Heart left ventricle (tissue), 16 donors: ENCODE results near the gene LMAN2L. TPM values are rescaled to one million over a fixed set of nuclear protein-coding genes. Genes with fewer than 3 reads are reported as not detected.

Experiments
- ATAC-seq, 4 donors: fragments of 200-7000 bp; cut with Tn5 transposase; one replicate each; pipeline ENCODE4 v1.9.1; 2020 to 2022; ENCODE audit warnings: moderate library complexity in 4 of 4, mild to moderate bottlenecking in 3 of 4, moderate number of reproducible peaks in 1 of 4
- DNase-seq, 5 donors: peaks; one replicate each; pipeline ENCODE4 v3.0.0-alpha.2; 2020
- H3K27ac ChIP-seq, 12 donors: fragments of 200-600 bp; sonication (generic) in 4 of 12; one replicate each; pipeline versions ENCODE4 v1.5.0 to v1.8.0; 2016 to 2022; ENCODE audit warnings: mild to moderate bottlenecking in 2 of 12
- H3K27me3 ChIP-seq, 9 donors: fragments of 200-600 bp; sonication (generic) in 2 of 9; one replicate each; pipeline versions ENCODE4 v1.5.1 to v1.8.0; 2016 to 2022; ENCODE audit warnings: mild to moderate bottlenecking in 3 of 9
- H3K36me3 ChIP-seq, 9 donors: fragments of 200-600 bp; sonication (generic) in 2 of 9; one replicate each; pipeline versions ENCODE4 v1.5.0 to v1.8.0; 2018 to 2022; ENCODE audit warnings: mild to moderate bottlenecking in 2 of 9
- H3K4me1 ChIP-seq, 12 donors: fragments of 200-600 bp; sonication (generic) in 4 of 12; one replicate each; pipeline versions ENCODE4 v1.5.0 to v1.8.0; 2016 to 2022; ENCODE audit warnings: mild to moderate bottlenecking in 3 of 12
- H3K4me3 ChIP-seq, 12 donors: fragments of 200-600 bp; sonication (generic) in 4 of 12; one replicate each; pipeline versions ENCODE4 v1.5.0 to v1.8.0; 2017 to 2022; ENCODE audit warnings: mild to moderate bottlenecking in 9 of 12, moderate library complexity in 4 of 12
- H3K9me3 ChIP-seq, 12 donors: fragments of 200-600 bp; sonication (generic) in 4 of 12; one replicate each; pipeline versions ENCODE4 v1.5.0 to v1.8.0; 2016 to 2022; ENCODE audit warnings: mild to moderate bottlenecking in 1 of 12
- CTCF ChIP-seq, 12 donors: fragments of 200-600 bp; sonication (generic) in 4 of 12; IDR thresholded peaks; one replicate each; pipeline versions ENCODE4 v1.5.0 to v1.8.0; 2018 to 2022; ENCODE audit warnings: antibody characterized with exemption in 12 of 12, mild to moderate bottlenecking in 5 of 12
- POLR2A ChIP-seq, 2 donors: fragments of 450-650 bp; IDR thresholded peaks; one replicate each; pipeline ENCODE4 v1.6.1; 2017; ENCODE audit warnings: antibody characterized with exemption in 2 of 2, mild to moderate bottlenecking in 2 of 2, moderate library complexity in 2 of 2
- WGBS, 4 donors: extraction: QIAGEN DNeasy Blood & Tissue Kit in 2 of 4; methylation state at CpG; one replicate each; pipeline versions ENCODE4 v1.1.5 to v1.1.7; 2013 to 2018; 5-methylcytosine and 5-hydroxymethylcytosine counted together
- intact Hi-C, 10 donors: fragments of 100-400 bp; cut with DNase I; formaldehyde crosslinking; loops; one replicate each; pipeline versions ENCODE4 v1.11.1 to v1.14.2; 2022
- polyA plus RNA-seq, 2 donors: library from polyadenylated mRNA; stranded (reverse); fragments of 200-250 nt; gene quantifications; one replicate each; pipeline ENCODE4 v1.2.3, GENCODE V29; 2013
- total RNA-seq, 9 donors: library from RNA; depleted of rRNA in 2 of 9; stranded (reverse); fragments of >200 nt in 2 of 9; fragmentation: NEBNext Ultra II Directional in 3 of 9; extraction: Animal tissue kit (Norgen Biotek cat#: 25700) in 3 of 9; gene quantifications; one replicate each; pipeline versions ENCODE4 v1.1.0 to v1.2.4, GENCODE V29; 2016 to 2023
- donor health status: ischemic (EF 13 %, LVEDD 7.1; RV severe dilation, severe dysfunction).
- donor health status: healthy with polysubstance abuse.
- donor health status: DM: no; HTN: yes; CAD: no.
- donor health status: DM: no; HTN: no; CAD: no.
- donor health status: ischemic (EF 25% LVEDD 6.9; RV normal size, moderate dysfunction).
- donor health status: ischemic (EF 25% LVEDD 5.7; RV mildly dilated, moderate dysfunction).
- donor health status: healthy.
- donor health status: DM: yes; HTN: yes; CAD: no.
- donor health status: ischemic (EF 35%, LVEDD 5.7; RV mildly dilated, moderate dysfunction).
- donor health status: nonischemic (EF 11% LVEDD 7.7; RV severe dilation, severe dysfunction).
- donor health status: DM: yes; HTN: yes; CAD: no.
- donor health status: PGD.
- donor health status: ischemic (EF 29% LVEDD 5.4; RV normal size, mild dysfunction).
- donor health status: nonischemic (EF 23%, LVEDD 6.1; RV moderate dilation, normal function).

LMAN2L gene
- total and polyA plus RNA-seq, 11 donors: 11.3 to 38.5 (median 20.5) TPM

GRCh38 chr2:96756788-96757476 lies 17.1 kb upstream of the LMAN2L start:
- DNase-seq (no peak), ATAC-seq (no peak)
- Histone ChIP-seq H3K27ac (no peak overlapping the region), H3K4me3 (no peak overlapping the region), H3K4me1 (peaks cover 0 to 16% (median 12%) of the 10 kb centered on the region in 12 donors), H3K36me3 (no peaks in the 10 kb centered on the region), H3K9me3 (no peaks in the 10 kb centered on the region), H3K27me3 (no peaks in the 10 kb centered on the region)
- intact Hi-C loops: no loop called here
- 78 to 81% (median 79%) methylated on average over 5 of the region's 5 CpGs for WGBS, 4 donors
- no peak for TF ChIP-seq CTCF (IDR thresholded peaks at IDR 0.05)
- no peak for TF ChIP-seq POLR2A (IDR thresholded peaks at IDR 0.05)

GRCh38 chr2:96754317-96754716 lies 14.5 kb upstream of the LMAN2L start:
- H3K9me3 ChIP-seq: no peaks in the 10 kb centered on the region
- H3K4me3 ChIP-seq: no peak overlapping the region
- no peak overlapping the region for H3K27ac ChIP-seq
- no peaks in the 10 kb centered on the region for H3K27me3 ChIP-seq
- DNase-seq: no peak
- no peak for ATAC-seq
- no peaks in the 10 kb centered on the region for H3K36me3 ChIP-seq
- intact Hi-C loops: no loop called here
- TF ChIP-seq POLR2A (IDR thresholded peaks at IDR 0.05) (no peak), CTCF (IDR thresholded peaks at IDR 0.05) (no peak)
- no peaks in the 10 kb centered on the region for H3K4me1 ChIP-seq

- Histone ChIP-seq H3K4me1 (no peaks in the 10 kb centered on the region), H3K27ac (no peak overlapping the region), H3K27me3 (no peaks in the 10 kb centered on the region), H3K9me3 (no peaks in the 10 kb centered on the region), H3K36me3 (no peaks in the 10 kb centered on the region), H3K4me3 (no peak overlapping the region)
- no peak for TF ChIP-seq POLR2A (IDR thresholded peaks at IDR 0.05)
- no peak for TF ChIP-seq CTCF (IDR thresholded peaks at IDR 0.05)
- DNase-seq: no peak
- 64 to 69% (median 66%) methylated on average over 7 of the region's 7 CpGs for WGBS, 4 donors
- no peak for ATAC-seq
- intact Hi-C loops: no loop called here
These were observed 13.9 kb upstream of the LMAN2L start for GRCh38 chr2:96753661-96754282.

GRCh38 chr2:96751800-96752199 lies 11.9 kb upstream of the LMAN2L start:
- no peaks in the 10 kb centered on the region for H3K27me3 ChIP-seq
- WGBS, 4 donors: 89 to 93% (median 91%) methylated on average over 9 of the region's 9 CpGs
- H3K36me3 ChIP-seq: no peaks in the 10 kb centered on the region
- no peak overlapping the region for H3K4me3 ChIP-seq
- TF ChIP-seq CTCF (IDR thresholded peaks at IDR 0.05) (no peak), POLR2A (IDR thresholded peaks at IDR 0.05) (no peak)
- no peaks in the 10 kb centered on the region for H3K9me3 ChIP-seq
- H3K4me1 ChIP-seq: peaks cover 0 to 15% (median 0%) of the 10 kb centered on the region in 12 donors
- ATAC-seq (no peak), DNase-seq (no peak)
- intact Hi-C loops: no loop called here
- H3K27ac ChIP-seq: no peak overlapping the region
